NCI-H2029 treated with DMSO at 0.1 percent for 48 hours (cell line): ENCODE results near the gene PDE6H.
A peak's percentile ranks its signal among the peaks of the same experiment; 100 is the strongest.

Experiments
- DNase-seq: peaks from one replicate; lab custom pipeline; 2025; lab: John Stamatoyannopoulos, UW

The PDE6H gene

GRCh38 chr12:14951851-14952250 lies 21.0 kb upstream of the PDE6H start:
- no peak for DNase-seq

- DNase-seq = peak; percentile 26
Observed at GRCh38 chr12:14952299-14952921, 20.4 kb upstream of the PDE6H start.

GRCh38 chr12:14953752-14954151 lies 19.1 kb upstream of the PDE6H start:
- DNase-seq = no peak

- DNase-seq = no peak
Observed at GRCh38 chr12:14954269-14954668, 18.6 kb upstream of the PDE6H start.

- no peak for DNase-seq
Observed at GRCh38 chr12:14956024-14956891, 16.6 kb upstream of the PDE6H start.

GRCh38 chr12:14956905-14957304 lies 15.9 kb upstream of the PDE6H start:
- no peak for DNase-seq

- no peak for DNase-seq
Observed at GRCh38 chr12:14957551-14958168, 15.2 kb upstream of the PDE6H start.

- DNase-seq = no peak
Observed at GRCh38 chr12:14958361-14959125, 14.3 kb upstream of the PDE6H start.

GRCh38 chr12:14959126-14959440 lies 13.8 kb upstream of the PDE6H start:
- DNase-seq = no peak

GRCh38 chr12:14959463-14959862 lies 13.4 kb upstream of the PDE6H start:
- DNase-seq = no peak

GRCh38 chr12:14959916-14960496 lies 12.8 kb upstream of the PDE6H start:
- DNase-seq = no peak

GRCh38 chr12:14960548-14961465 lies 12.0 kb upstream of the PDE6H start:
- no peak for DNase-seq

- DNase-seq = no peak
Observed at GRCh38 chr12:14961466-14962152, 11.2 kb upstream of the PDE6H start, which contains the start of gene ARHGDIB. ARHGDIB (minus strand) TSS chr12:14961601; CDS start chr12:14950712, 10,889 bp downstream.

- no peak for DNase-seq
Observed at GRCh38 chr12:14962153-14962539, 10.7 kb upstream of the PDE6H start.

- no peak for DNase-seq
Observed at GRCh38 chr12:14962797-14963196, 10.0 kb upstream of the PDE6H start.

GRCh38 chr12:14963520-14963919 lies 9.3 kb upstream of the PDE6H start:
- no peak for DNase-seq

- no peak for DNase-seq
Observed at GRCh38 chr12:14964406-14964805, 8.4 kb upstream of the PDE6H start.

GRCh38 chr12:14965221-14965620 lies 7.6 kb upstream of the PDE6H start:
- no peak for DNase-seq

- DNase-seq = no peak
Observed at GRCh38 chr12:14968478-14968877, 4.4 kb upstream of the PDE6H start.

GRCh38 chr12:14970473-14970872 lies 2.4 kb upstream of the PDE6H start:
- no peak for DNase-seq
